SJSA1 (cell line): ENCODE results near the gene TNNI2. TPM values are rescaled to one million over a fixed set of nuclear protein-coding genes. Genes with fewer than 3 reads are reported as not detected.
"Not testable (repeated sequence)": the region's sequence is repeated elsewhere in the genome, so short reads cannot be mapped to it uniquely, and the experiment has no call there.

ENCODE experiments used
- DNase-seq, 2 experiments: peaks; one replicate each; pipeline ENCODE4 v3.0.0-alpha.2; 2015 to 2020; ENCODE audit warnings: low spot score in 2 of 2, low read depth in 1 of 2
- H3K27ac ChIP-seq: fragments of 250-450 bp; sonication (Bioruptor Pico); 2 replicates; pipeline ENCODE4 v1.5.1; 2020; ENCODE audit warnings: mild to moderate bottlenecking, moderate library complexity
- H3K27me3 ChIP-seq: fragments of 250-450 bp; sonication (Bioruptor Pico); replicated peaks from 2 replicates; pipeline ENCODE4 v1.5.1; 2020; ENCODE audit warnings: mild to moderate bottlenecking, moderate library complexity
- H3K36me3 ChIP-seq: fragments of 250-450 bp; sonication (Bioruptor Pico); 2 replicates; pipeline ENCODE4 v1.5.1; 2020; ENCODE audit warnings: mild to moderate bottlenecking
- H3K4me1 ChIP-seq: fragments of 250-450 bp; sonication (Bioruptor Pico); replicated peaks from 2 replicates; pipeline ENCODE4 v1.6.1; 2021; ENCODE audit warnings: mild to moderate bottlenecking
- H3K4me3 ChIP-seq: fragments of 250-450 bp; sonication (Bioruptor Pico); 2 replicates; pipeline ENCODE4 v1.5.1; 2020; ENCODE audit warnings: mild to moderate bottlenecking
- H3K9me3 ChIP-seq: fragments of 250-450 bp; sonication (Bioruptor Pico); replicated peaks from 2 replicates; pipeline ENCODE4 v1.5.1; 2020; ENCODE audit warnings: mild to moderate bottlenecking
- total RNA-seq: library from RNA; depleted of rRNA; stranded (reverse); fragments of >200 nt; shearing (Covaris generic); gene quantifications from 2 replicates; pipeline ENCODE4 v1.2.3, GENCODE V29; 2014; rRNA removed

Gene TNNI2
- not detected in 2 replicates for total RNA-seq

DNA sequence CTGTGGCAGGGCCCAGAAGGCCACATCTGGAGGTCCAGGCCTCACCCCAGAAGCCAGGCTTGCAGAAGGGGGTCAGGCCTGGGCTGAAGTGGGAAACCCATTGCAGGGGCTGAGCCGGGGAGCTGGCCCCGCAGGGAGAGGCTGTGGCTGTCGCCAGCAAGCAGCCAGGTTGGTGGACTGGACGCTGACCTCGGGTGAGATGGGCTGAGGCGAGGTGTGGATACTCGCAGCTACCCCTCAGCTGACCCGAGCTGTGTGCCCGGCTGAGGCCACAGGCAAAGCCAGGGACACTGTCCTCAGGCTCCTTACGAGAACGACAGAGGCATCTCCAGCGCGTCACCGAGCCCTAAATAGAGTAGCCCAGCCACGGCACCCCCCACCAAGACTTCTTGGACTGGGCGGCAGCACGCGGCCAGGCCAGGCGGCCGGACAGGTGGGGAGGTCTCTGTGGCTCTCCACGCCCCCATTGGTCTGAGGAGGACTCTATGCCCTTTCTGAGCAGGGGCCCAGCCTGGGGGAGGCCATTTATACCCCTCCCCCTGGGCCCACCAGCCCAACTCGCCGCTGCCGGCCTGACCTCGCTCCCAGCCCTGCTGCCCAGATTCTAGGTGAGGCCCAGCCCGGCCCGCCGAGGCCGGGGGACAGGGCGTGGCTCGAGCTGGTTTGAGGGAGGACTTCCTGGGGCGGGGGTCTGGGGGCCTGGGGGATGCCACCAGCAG is at the start of gene TNNI2:
Gene TNNI2 (plus strand): TSS at position 556 of the 719 bp plus-strand sequence. CDS start 716 bp downstream, outside the sequence.
- Histone ChIP-seq H3K27me3 (no peaks in the 10 kb centered on the region), H3K4me1 (peaks cover 4% of the 10 kb centered on the region; the same call in 1 of the 2 replicates), H3K4me3 (no peak within 1 kb of the TSS), H3K9me3 (no peaks in the 10 kb centered on the region), H3K36me3 (no peaks in the 10 kb centered on the region), H3K27ac (no peak within 1 kb of the TSS)
- no peak for DNase-seq

DNA sequence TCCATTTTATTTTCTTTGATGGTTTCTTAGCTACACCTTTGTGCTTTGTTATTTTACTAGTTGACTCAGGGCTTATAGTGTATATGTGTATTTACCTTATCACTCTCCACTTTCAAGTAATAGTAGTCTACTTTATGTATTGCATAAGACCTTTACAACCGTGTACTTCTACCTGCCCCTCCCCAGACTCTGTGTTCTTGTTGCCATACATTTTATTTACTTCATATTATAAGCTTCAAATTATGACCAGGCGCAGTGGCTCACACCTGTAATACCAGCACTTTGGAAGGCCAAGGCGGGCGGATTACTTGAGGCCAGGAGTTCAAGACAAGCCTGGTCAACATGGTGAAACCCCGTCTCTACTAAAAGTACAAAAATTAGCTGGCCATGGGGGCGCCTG is 46.9 kb upstream of the TNNI2 start:
- no peaks in the 10 kb centered on the region; the same call in 1 of the 2 replicates for H3K27me3 ChIP-seq

DNA sequence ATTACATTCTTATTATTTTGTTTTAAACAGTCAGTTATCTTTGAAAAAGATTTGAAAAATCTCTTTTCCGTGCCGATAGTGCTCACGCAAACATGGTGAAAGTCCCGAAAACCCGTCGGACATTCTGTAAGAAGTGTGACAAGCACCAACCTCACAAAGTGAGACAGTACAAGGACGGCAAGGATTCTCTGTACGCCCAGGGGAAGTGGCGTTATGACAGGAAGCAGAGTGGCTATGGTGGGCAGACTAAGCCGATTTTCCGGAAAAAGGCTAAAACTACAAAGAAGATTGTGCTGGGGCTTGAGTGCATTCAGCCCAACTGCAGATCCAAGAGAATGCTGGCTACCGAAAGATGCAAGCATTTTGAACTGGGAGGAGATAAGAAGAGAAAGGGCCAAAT is 46.3 kb upstream of the TNNI2 start:
- DNase-seq = no peak
- Histone ChIP-seq H3K36me3 (no peaks in the 10 kb centered on the region), H3K27ac (no peak overlapping the region), H3K4me1 (no peaks in the 10 kb centered on the region), H3K27me3 (no peaks in the 10 kb centered on the region; the same call in 1 of the 2 replicates), H3K4me3 (no peak overlapping the region), H3K9me3 (no peaks in the 10 kb centered on the region)

More for the DNA sequence above, 46.9 kb upstream of the TNNI2 start:
- H3K27ac ChIP-seq = no peak overlapping the region
- no peak overlapping the region for H3K4me3 ChIP-seq
- H3K9me3 ChIP-seq = no peaks in the 10 kb centered on the region
- no peak for DNase-seq
- H3K4me1 ChIP-seq = no peaks in the 10 kb centered on the region
- no peaks in the 10 kb centered on the region for H3K36me3 ChIP-seq

DNA sequence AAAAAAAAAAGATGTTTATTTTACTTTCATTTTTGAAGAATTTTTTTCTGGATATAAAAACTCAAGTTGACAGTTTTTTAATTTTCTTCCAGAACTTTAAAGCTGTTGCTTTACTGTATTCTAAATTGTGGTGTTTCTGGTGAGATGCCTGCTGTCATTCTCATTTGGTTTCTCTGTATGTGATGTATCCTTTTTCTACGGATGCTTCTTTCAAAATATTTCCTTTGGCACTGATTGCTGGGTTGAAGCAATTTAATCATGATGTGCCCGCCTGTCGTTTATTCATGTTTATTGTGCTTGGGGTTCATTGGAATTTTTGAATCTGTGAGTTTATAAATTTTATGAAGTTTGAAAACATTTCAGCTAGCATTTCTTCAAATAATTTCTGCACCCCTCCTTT is 45.7 kb upstream of the TNNI2 start:
- Histone ChIP-seq H3K4me3 (no peak overlapping the region), H3K36me3 (no peaks in the 10 kb centered on the region), H3K27ac (no peak overlapping the region), H3K27me3 (no peaks in the 10 kb centered on the region; the same call in 1 of the 2 replicates), H3K4me1 (no peaks in the 10 kb centered on the region), H3K9me3 (no peaks in the 10 kb centered on the region)
- DNase-seq = no peak

DNA sequence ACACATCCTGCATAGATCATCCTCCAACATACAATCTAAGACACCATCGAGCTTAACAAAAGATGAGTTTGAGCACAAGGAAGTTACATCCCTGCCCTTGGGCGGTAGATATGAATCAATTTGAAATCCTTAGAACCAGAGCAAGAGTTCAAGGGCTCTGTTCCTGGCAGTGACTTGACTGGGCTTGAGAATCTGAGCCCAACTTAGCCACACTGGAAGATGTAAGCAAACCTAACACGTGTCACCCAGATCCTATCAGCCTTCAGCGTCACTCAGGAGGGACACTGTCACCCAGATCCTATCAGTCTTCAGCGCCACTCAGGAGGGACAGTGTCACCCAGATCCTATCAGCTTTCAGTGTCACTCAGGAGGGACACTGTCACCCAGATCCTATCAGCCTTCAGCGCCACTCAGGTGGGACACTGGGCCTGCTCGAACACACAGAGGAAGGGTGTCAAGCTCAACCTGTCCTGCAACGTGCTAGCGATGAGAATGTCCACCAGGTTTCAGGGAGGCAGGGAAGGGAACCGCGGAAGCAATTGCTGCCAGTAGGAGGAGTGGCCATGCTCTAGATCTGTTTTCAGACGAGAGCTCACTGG is 42.3 kb upstream of the TNNI2 start:
- Histone ChIP-seq H3K4me3 (no peak overlapping the region), H3K4me1 (no peaks in the 10 kb centered on the region), H3K27me3 (no peaks in the 10 kb centered on the region; the same call in 1 of the 2 replicates), H3K36me3 (no peaks in the 10 kb centered on the region), H3K9me3 (no peaks in the 10 kb centered on the region), H3K27ac (no peak overlapping the region)
- DNase-seq = no peak

DNA sequence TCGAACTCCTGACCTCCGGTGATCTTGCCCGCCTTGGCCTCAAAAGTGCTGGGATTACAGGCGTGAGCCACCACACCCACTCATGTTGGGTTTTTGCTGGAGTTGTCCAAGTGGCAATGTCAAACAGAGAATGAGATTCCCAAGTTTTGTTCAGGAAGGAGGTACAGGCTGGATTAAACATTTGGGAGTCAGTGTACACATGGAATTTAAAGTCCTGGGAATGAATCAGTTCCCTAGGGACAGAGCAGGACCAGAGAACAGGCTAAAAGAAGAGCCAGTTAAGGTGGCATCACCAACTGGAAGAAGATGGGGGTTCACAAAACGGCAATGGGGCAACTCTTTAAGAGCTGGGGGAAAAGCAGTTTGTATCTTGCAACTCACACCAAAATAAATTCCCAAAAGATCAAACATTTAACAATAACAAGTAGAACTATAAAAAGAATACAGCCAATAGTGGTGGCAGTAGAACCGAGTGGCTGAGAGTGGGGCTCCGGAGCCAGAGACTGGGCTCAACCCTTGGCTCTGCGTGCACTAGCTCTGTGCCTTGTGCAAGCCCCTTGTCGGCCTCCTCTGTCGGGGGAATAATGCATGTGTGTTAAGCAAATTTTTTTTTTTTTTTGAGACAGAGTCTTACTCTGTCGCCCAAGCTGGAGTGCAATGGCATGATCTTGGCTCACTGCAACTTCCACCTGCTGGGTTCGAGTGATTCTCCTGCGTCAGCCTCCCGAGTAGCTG is 41.2 kb upstream of the TNNI2 start:
- H3K36me3 ChIP-seq = no peaks in the 10 kb centered on the region
- no peaks in the 10 kb centered on the region for H3K9me3 ChIP-seq
- no peak overlapping the region for H3K4me3 ChIP-seq
- no peaks in the 10 kb centered on the region for H3K4me1 ChIP-seq
- H3K27me3 ChIP-seq = no peaks in the 10 kb centered on the region; the same call in 1 of the 2 replicates
- no peak overlapping the region for H3K27ac ChIP-seq
- no peak for DNase-seq

DNA sequence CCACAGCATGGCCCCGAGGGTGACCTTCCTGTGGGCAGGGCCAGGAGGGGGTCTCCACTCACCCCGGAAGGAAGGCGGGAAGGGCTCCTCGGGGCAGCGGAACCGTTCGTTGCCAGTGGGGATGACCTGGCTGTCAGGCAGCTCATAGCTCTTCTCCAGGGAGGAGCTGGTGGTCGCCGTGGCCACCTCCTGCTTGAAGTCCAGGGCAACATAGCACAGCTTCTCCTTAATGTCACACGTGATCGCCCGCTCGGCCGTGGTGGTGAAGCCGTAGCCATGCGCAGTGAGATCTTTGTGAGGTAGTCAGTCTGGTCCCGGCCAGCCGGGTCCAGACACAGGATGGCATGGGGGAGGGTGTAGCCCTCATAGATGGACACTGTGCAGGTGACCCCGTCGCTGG is 35.5 kb upstream of the TNNI2 start:
- no peaks in the 10 kb centered on the region for H3K4me1 ChIP-seq

DNA sequence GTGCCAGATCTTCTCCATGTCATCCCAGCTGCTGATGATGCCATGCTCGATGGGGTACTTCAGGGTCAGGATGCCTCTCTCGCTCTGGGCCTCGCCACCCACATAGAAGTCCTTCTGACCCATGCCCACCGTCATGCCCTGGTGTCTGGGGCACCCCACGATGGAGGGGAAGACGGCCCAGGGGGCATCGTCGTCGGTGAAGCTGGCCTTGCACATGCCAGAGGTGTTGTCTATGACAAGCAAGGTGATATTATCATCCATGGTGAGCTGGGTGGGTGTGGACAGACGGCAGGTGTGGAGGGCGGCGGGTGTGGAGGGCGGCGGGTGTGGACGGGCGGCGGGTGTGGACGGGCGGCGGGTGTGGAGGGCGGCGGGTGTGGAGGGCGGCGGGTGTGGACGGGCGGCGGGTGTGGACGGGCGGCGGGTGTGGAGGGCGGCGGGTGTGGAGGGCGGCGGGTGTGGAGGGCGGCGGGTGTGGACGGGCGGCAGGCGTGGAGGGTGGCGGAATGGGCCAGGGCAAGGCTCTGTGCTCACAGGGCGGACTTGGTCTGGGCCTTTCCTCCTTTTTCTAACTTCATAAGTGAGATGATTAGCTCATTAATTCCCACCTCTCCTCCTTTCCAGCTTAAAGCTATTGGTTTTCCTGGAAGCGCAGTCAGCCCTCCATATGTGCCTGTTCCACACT is 34.8 kb upstream of the TNNI2 start:
- not testable (repeated sequence) for DNase-seq, H3K4me3 ChIP-seq, H3K36me3 ChIP-seq, H3K27ac ChIP-seq, H3K4me1 ChIP-seq, H3K9me3 ChIP-seq, H3K27me3 ChIP-seq

More for the DNA sequence above, 35.5 kb upstream of the TNNI2 start:
- no peaks in the 10 kb centered on the region for H3K27me3 ChIP-seq
- H3K4me3 ChIP-seq = no peak overlapping the region
- no peak for DNase-seq
- no peak overlapping the region for H3K27ac ChIP-seq
- no peaks in the 10 kb centered on the region for H3K9me3 ChIP-seq
- H3K36me3 ChIP-seq = no peaks in the 10 kb centered on the region

DNA sequence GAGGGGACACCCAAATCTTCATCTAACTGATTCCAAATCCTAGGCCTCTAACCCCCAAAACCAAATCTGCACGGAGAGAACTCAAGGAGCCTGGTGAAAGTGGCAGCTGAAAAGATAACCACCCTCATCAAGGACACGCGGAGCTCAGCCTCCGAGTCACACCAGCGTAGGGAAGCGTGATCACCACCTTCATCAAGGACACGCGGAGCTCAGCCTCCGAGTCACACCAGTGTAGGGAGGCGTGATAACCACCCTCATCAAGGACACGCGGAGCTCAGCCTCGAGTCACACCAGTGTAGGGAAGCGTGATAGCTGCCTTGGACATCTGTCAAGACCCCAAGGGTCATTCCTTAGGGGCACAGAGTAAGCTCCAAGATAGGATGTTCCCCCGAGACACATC is 33.3 kb upstream of the TNNI2 start:
- Histone ChIP-seq H3K27ac (no peak overlapping the region), H3K36me3 (no peaks in the 10 kb centered on the region), H3K27me3 (no peaks in the 10 kb centered on the region), H3K4me1 (no peaks in the 10 kb centered on the region), H3K4me3 (no peak overlapping the region), H3K9me3 (no peaks in the 10 kb centered on the region)
- no peak for DNase-seq

DNA sequence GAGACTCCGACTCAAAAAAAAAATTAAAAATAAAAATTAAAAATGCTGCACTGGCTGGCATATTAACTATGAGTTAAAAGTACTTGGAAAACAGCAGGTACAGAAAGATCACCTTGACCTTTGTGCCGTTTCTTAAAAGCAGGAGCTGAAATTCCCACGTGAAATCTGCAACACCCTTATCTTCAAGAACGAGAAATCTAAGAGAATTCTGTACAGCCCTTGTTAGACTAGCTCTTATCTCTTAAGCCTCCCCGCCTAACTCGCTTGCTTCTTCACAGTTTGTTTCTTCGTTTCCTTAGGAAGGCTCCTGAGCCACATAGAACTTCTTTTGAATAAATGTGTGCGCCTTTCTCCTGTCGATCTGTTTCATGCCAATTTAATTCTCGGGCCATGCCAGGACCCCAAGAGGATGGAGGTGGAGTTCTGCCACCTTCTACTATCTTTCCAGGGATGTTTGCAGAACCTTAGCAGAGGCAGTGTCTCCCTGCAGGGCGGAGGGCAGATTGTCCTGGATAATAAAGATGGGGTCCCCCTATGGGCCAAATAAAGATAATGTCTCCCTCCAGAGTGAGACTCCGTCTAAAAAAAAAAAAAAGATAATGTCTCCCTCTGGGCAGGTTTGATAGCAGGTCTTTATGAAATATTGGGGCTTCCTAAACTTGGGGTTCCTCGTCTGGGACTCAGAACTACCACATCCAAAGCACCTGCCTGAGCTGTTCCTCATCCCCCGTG is 31.4 kb upstream of the TNNI2 start:
- Histone ChIP-seq H3K27me3 (no peaks in the 10 kb centered on the region), H3K36me3 (no peaks in the 10 kb centered on the region), H3K4me1 (no peaks in the 10 kb centered on the region), H3K27ac (no peak overlapping the region), H3K9me3 (no peaks in the 10 kb centered on the region), H3K4me3 (no peak overlapping the region)
- DNase-seq = no peak

DNA sequence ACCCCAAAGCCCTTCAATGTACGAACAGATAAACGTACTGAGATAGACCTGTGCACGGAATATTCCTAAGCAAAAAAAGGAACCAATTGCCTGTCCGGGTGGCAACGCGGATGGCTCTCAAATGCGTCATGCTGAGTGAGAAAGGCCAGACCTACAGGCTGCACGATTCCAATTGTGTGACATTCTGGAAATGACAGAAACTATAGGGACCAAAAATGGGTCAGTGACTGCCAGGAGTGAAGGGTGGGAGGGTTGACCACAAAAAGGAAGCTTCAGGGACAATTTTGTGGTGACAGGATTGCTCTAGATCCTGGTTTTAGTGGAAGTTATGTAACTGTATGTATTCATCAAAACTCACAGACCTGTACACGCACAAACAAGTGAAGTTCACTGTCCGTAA is 28.0 kb upstream of the TNNI2 start:
- Histone ChIP-seq H3K27me3 (no peaks in the 10 kb centered on the region), H3K9me3 (no peaks in the 10 kb centered on the region), H3K36me3 (no peaks in the 10 kb centered on the region), H3K4me3 (no peak overlapping the region), H3K4me1 (no peaks in the 10 kb centered on the region), H3K27ac (no peak overlapping the region)
- DNase-seq = no peak

DNA sequence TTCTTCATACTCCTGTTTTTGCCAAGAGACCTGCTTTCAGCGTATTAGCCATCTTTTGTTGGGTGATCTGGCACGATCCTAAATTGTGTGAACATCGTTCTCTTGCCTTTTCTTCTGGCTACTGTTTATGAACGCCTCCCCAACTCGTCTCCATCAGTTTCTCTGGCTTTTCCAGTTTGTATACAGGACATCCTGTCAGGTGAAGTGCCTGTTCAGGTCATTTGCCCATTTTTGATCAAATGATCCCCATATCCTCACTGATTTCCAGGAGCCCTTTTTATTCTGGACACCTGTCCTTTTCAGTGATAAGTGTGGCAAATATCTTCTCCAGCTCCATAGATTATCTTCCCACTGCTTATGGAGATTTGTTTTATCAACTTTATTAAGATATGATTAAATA is 26.5 kb upstream of the TNNI2 start:
- Histone ChIP-seq H3K9me3 (no peaks in the 10 kb centered on the region), H3K27ac (no peak overlapping the region), H3K36me3 (no peaks in the 10 kb centered on the region), H3K27me3 (no peaks in the 10 kb centered on the region), H3K4me3 (no peak overlapping the region), H3K4me1 (no peaks in the 10 kb centered on the region)
- DNase-seq = no peak

DNA sequence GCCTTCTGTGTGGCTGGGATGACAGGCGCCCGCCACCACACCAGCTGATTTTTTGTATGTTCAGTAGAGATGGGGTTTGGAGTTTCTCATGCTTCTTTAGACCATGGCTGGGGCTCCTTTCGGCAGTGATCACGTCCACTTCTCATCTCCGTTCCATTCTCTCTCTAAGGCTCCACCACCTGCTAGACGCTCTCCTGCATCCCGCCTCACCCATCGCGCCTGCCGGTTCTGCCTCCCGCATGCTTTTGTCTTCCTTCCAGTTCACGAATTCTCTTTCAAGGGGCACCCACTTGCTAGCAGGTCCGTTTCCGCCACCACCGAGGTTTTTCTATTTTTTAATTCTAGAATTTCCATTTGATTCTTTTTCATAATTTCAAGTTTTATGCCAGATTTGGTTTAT is 26.0 kb upstream of the TNNI2 start:
- Histone ChIP-seq H3K27ac (no peak overlapping the region), H3K36me3 (no peaks in the 10 kb centered on the region), H3K4me1 (no peaks in the 10 kb centered on the region; the same call in 1 of the 2 replicates), H3K9me3 (no peaks in the 10 kb centered on the region), H3K27me3 (no peaks in the 10 kb centered on the region; the same call in 1 of the 2 replicates), H3K4me3 (no peak overlapping the region)
- no peak for DNase-seq
